Non-pigmented ciliary epithelial cell (primary cell): ENCODE results near the gene FKBP10.
"Not testable (repeated sequence)": the region's sequence is repeated elsewhere in the genome, so short reads cannot be mapped to it uniquely, and the experiment has no call there.

Experiments used
- DNase-seq: peaks from one replicate; pipeline ENCODE4 v3.0.0-alpha.2; 2010; ENCODE audit warnings: low read depth

The FKBP10 gene

GRCh38 chr17:41810659-41811548 is 1.9 kb upstream of the FKBP10 start:
- no peak for DNase-seq

- no peak for DNase-seq
Measured at GRCh38 chr17:41811549-41812380, 1.0 kb upstream of the FKBP10 start, which contains the start of gene P3H4. Gene P3H4 (minus strand): TSS chr17:41811949. CDS start chr17:41811915, 34 bp downstream.

GRCh38 chr17:41813152-41813680 is 412 bp downstream of the FKBP10 start:
- no peak for DNase-seq

- no peak for DNase-seq
Measured at GRCh38 chr17:41813699-41814124, 908 bp downstream of the FKBP10 start.

GRCh38 chr17:41814195-41814594 is 1.4 kb downstream of the FKBP10 start:
- no peak for DNase-seq

GRCh38 chr17:41816637-41817320 is 4.0 kb downstream of the FKBP10 start:
- no peak for DNase-seq

GRCh38 chr17:41818024-41818423 is 5.2 kb downstream of the FKBP10 start:
- DNase-seq: no peak

GRCh38 chr17:41821776-41822175 is 9.0 kb downstream of the FKBP10 start:
- DNase-seq: no peak

GRCh38 chr17:41822216-41823140 is 9.7 kb downstream of the FKBP10 start:
- DNase-seq: no peak

- DNase-seq: no peak
Measured at GRCh38 chr17:41823141-41823524, 10.3 kb downstream of the FKBP10 start.

- DNase-seq: no peak
Measured at GRCh38 chr17:41823580-41823979, 10.8 kb downstream of the FKBP10 start.

- no peak for DNase-seq
Measured at GRCh38 chr17:41824086-41824485, 11.3 kb downstream of the FKBP10 start.

GRCh38 chr17:41825175-41825845 is 12.5 kb downstream of the FKBP10 start:
- no peak for DNase-seq

- DNase-seq: not testable (repeated sequence)
Measured at GRCh38 chr17:41829961-41830360, 17.2 kb downstream of the FKBP10 start.

- no peak for DNase-seq
Measured at GRCh38 chr17:41835214-41835799, 22.5 kb downstream of the FKBP10 start.

GRCh38 chr17:41835800-41836549 is 23.2 kb downstream of the FKBP10 start, which contains the start of gene NT5C3B:
Gene NT5C3B (minus strand): TSS chr17:41836232. CDS start chr17:41836193, 39 bp downstream.
- no peak for DNase-seq

- DNase-seq: no peak
Measured at GRCh38 chr17:41836550-41837196, 23.9 kb downstream of the FKBP10 start.

GRCh38 chr17:41837761-41838538 is 25.1 kb downstream of the FKBP10 start, which contains the start of gene KLHL10:
Gene KLHL10 (plus strand): TSS chr17:41837825. CDS start chr17:41837933, 108 bp downstream.
- no peak for DNase-seq
